HG02852 (cell line): Measurements from ENCODE around the gene APOL3.
"Not testable (repeated sequence)": the region's sequence is repeated elsewhere in the genome, so short reads cannot be mapped to it uniquely, and the experiment has no call there.

ENCODE experiments used
- ATAC-seq: cut with Tn5 transposase; IDR thresholded peaks from one replicate; pipeline ENCODE4 v1.9.1; 2021; ENCODE audit warnings: mild to moderate bottlenecking, moderate library complexity; ENCODE audit not compliant: unreplicated experiment

The APOL3 gene

GRCh38 chr22:36104435-36104834 is 56.1 kb downstream of the APOL3 start:
- ATAC-seq, result no peak

GRCh38 chr22:36103891-36104290 is 56.7 kb downstream of the APOL3 start:
- ATAC-seq, result no peak

- ATAC-seq, result no peak
Observed at GRCh38 chr22:36102995-36103394, 57.6 kb downstream of the APOL3 start.

- no peak for ATAC-seq
Observed at GRCh38 chr22:36101756-36102155, 58.8 kb downstream of the APOL3 start.

- ATAC-seq, result not testable (repeated sequence)
Observed at GRCh38 chr22:36100908-36101307, 59.6 kb downstream of the APOL3 start.

- no peak for ATAC-seq
Observed at GRCh38 chr22:36100134-36100824, 60.3 kb downstream of the APOL3 start.

- ATAC-seq, result not testable (repeated sequence)
Observed at GRCh38 chr22:36099561-36099960, 61.0 kb downstream of the APOL3 start.

- no peak for ATAC-seq
Observed at GRCh38 chr22:36097880-36098279, 62.7 kb downstream of the APOL3 start.

GRCh38 chr22:36090772-36091171 is 69.8 kb downstream of the APOL3 start:
- not testable (repeated sequence) for ATAC-seq
